HG03060 (cell line): ENCODE measurements around the gene BMP6.
A peak's percentile ranks its signal among the peaks of the same experiment; 100 is the strongest.

Experiments used
- ATAC-seq: cut with Tn5 transposase; IDR thresholded peaks from one replicate; pipeline ENCODE4 v1.9.1; 2021; ENCODE audit warnings: low read depth, moderate number of reproducible peaks; ENCODE audit not compliant: unreplicated experiment

The BMP6 gene

DNA sequence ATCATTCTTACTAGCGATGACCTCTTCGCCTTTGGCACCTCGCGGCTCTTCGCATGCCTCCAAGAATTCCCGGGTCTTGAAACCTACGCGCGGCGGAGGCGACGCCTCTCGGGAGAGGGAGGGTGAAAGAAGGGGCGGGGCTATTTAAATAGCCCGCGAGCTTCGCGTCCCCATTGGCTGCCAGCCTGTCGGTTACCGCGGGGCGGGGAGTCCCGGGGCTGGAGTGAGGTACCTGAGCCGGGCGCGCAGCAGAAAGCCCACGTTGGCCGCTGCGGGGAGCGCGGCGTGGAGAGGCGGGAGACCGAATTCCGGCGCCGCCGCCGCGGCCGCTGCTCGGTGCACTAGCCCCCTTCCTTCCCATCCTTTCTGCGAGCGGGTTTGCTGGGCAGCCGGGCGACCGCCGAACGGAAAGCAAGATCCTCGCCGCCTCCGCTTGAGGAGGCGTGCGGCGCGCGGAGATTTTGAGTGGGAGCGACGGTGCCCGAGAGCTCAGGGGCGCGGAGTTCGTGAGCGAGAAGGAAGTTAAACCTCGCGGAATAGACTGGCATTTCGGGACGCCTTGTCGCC lies at the start of gene BMP6:
TSS of gene BMP6 (plus strand) at position 251 of the 567 bp plus-strand sequence. CDS start 857 bp downstream, outside the sequence.
- peak; percentile 34 for ATAC-seq

DNA sequence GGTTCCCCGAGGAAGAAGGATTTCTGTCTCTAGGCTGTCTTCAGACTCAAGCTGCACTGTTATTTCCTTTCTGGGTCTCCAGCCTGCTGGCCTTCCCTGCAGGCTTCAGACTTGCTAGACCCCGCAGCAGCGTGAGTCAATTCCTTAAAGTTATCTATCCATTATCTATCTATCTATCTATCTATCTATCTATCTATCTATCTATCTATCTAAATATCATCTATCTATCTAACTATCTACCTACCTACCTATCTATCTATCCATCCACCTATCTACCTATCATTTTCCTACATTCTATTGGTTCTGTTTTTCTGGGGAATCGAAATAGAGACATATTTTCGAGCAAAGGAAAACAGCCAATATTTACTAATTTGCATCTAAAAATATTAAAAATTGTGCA lies 48.7 kb upstream of the BMP6 start:
- ATAC-seq = no peak

DNA sequence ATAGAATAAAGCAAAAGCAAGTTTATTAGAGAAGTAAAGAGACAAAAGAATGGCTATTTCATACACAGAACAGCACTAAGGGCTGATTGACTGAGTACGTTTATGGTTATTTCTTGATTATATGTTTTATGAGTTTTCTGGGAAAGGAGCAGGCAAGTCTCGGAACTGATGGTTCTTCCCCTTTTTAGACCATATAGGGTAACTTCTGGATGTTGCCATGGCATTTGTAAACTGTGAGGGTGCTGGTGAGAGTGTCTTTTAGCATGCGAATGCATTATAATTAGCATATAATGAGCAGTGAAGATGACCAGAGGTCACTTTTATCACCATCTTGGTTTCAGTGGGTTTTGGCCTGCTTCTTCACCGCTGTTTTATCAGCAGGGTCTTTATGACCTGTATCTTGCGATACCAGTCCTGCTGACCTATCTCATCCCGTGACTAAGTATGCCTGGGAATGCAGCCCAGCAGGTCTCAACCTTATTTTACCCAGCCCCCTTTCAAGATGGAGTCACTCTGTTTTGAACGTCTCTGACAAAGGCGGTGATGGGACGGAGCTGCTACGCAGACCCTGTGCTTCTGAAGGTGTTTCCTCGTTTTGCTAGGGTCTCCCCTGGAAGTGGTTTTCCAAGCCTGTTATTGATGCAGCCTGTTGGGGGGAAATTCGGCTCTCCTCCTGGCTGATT lies 45.4 kb upstream of the BMP6 start:
- ATAC-seq = no peak

- ATAC-seq = no peak
Observed at GRCh38 chr6:7681449-7681848, 44.5 kb upstream of the BMP6 start.

- ATAC-seq = no peak
Observed at GRCh38 chr6:7684076-7684475, 41.8 kb upstream of the BMP6 start.

DNA sequence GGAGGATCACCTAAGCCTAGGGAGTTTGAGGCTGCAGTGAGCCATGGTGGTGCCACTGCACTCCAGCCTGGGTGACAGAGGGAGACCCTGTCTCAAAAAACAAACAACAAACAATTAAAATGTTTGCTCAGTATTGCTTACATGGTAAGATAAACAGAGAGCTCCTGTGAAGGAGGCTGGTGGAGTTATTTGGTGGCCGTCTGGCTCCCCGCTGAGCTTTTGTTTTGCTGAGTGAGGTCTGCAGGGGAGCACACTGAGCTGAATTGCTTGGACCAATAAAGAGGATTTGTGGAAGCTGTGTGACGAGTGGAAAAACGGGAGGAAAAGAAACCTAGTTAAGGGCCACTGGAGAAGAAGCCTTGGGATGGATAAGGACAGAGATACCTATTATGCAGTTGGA lies 41.1 kb upstream of the BMP6 start:
- ATAC-seq = no peak

DNA sequence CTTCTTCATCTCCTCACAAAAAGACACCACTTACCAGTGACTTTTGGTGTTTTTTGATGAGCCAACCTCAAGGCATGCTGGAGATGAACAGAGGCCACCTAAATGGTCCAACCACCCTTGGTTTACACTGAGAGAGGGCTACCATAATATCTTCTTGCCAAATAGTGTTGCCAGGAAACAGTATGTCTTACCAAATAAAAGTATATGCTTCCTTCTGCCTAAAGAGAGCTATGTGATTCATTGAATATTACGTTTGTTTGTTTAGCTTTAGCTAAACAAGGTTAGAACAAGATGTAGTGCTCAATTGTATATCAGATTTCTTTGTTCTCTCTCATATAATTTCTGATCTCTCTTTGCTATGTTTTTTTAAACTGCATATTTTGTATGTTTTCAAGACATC lies 40.6 kb upstream of the BMP6 start:
- ATAC-seq = no peak

DNA sequence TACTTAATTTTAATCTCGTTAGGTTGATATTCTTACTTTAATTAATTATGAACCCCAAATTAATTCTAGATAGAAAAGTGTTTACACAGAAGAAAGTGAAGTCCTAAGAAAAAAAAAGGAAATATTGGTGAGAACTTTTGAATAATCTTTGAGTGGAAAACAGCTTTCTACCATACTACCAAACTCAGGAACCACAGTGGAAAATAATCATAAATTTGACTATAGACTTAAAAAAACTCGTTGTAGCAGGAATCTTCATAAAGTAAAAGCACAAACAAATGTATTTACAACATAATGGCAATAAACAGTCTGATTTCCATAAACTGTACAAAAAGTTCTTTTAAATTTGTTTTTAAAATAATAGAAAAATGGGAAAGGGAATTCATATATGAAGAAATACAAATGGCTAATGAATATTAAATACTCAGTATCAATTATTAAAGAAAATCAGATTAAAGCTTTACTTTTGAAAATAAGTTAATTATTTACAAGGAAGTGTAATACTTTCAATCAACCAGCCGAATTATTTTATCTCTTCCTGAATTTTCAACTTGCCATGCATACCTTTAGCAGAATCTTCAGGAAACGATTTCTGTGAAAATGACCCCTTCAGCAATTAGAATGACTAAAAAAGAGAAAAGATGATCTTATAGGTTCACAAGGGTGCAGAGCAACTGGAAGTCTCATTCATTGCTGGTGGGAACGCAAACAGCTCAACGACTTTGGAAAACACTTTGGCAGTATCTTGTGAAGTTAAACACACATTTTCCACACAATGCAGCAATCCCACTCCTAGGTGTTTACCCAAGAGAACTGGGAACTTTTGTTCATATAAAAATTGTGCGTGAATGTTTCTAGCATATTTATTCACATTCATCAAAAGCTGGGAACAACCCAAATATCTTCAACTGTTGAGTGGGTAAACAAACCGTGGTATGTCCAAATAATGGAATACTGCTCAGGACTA lies 38.5 kb upstream of the BMP6 start:
- no peak for ATAC-seq

GRCh38 chr6:7691021-7691420 lies 34.9 kb upstream of the BMP6 start:
- no peak for ATAC-seq

GRCh38 chr6:7691675-7692452 lies 34.0 kb upstream of the BMP6 start:
- ATAC-seq = no peak

- ATAC-seq = no peak
Observed at GRCh38 chr6:7692453-7692784, 33.5 kb upstream of the BMP6 start.

- ATAC-seq = no peak
Observed at GRCh38 chr6:7693827-7694226, 32.1 kb upstream of the BMP6 start.

GRCh38 chr6:7696061-7696460 lies 29.8 kb upstream of the BMP6 start:
- ATAC-seq = no peak

- ATAC-seq = no peak
Observed at GRCh38 chr6:7697432-7697819, 28.5 kb upstream of the BMP6 start.

GRCh38 chr6:7697820-7698623 lies 27.9 kb upstream of the BMP6 start:
- ATAC-seq = no peak

- no peak for ATAC-seq
Observed at GRCh38 chr6:7701212-7701834, 24.6 kb upstream of the BMP6 start.

- ATAC-seq = no peak
Observed at GRCh38 chr6:7703148-7703680, 22.7 kb upstream of the BMP6 start.

DNA sequence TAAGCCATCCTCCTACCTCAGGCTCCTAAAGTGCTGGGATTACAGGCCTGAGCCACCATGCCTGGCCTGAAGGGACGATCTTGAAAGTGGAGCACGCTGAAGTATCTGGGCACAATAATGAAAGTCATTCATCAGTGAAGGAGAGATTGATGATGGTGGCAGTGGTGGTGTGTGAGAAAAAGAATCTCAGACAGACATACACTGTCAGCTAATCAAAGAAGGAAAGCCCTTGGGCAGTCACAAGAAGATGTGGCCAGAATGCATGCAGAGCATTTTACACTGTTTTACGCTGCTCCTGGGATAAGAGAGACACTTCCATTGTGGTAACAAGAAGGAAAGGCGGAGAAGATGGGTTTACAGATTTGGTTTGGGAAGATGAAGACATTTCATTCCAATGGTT lies 20.4 kb upstream of the BMP6 start:
- no peak for ATAC-seq

- no peak for ATAC-seq
Observed at GRCh38 chr6:7706269-7706668, 19.6 kb upstream of the BMP6 start.
